ENCODE results near the gene WNT9B. TPM values are rescaled to one million over a fixed set of nuclear protein-coding genes. Genes with fewer than 3 reads are reported as not detected.

Gene WNT9B
- total RNA-seq, 1 experiment from 2014 or later, result 0.70 TPM

GRCh38 chr17:46875849-46876352 is 24.5 kb downstream of the WNT9B start:
- peaks cover 6% of the 10 kb centered on the region for H3K27me3 Mint-ChIP-seq (ENCODE audit: low read depth)
- H3K9me3 ChIP-seq (ENCODE audit: control insufficient read depth, low read depth, low read length), result no peaks in the 10 kb centered on the region

More at GRCh38 chr17:46875849-46876352, 24.5 kb downstream of the WNT9B start:
- no peak overlapping the region for H3K4me2 ChIP-seq (ENCODE audit: insufficient read depth, insufficient read length, low read length)
- no peak overlapping the region for H2AK5ac ChIP-seq (ENCODE audit: insufficient read length, low read length)
- H4K20me1 ChIP-seq (ENCODE audit: control insufficient read depth, insufficient read depth, insufficient read length), result no peaks in the 10 kb centered on the region
- H3K36me3 Mint-ChIP-seq (ENCODE audit: insufficient read depth in 1 of 3, low read depth in 3 of 3), result no peaks in the 10 kb centered on the region
- H2AFZ ChIP-seq (ENCODE audit: low read length), result no peak overlapping the region
- no peaks in the 10 kb centered on the region for H3K9me3 Mint-ChIP-seq
- H3K4me1 Mint-ChIP-seq, result 0 out of 4 replicates have a peak, but pooled peaks cover 0 to 2% of the 10 kb centered on the region in 2 experiments
- no CpG with 5 or more reads among the region's 13 CpGs for WGBS (ENCODE audit: extremely low coverage, insufficient read length, low lambda C conversion rate)
- H4K8ac ChIP-seq (replicated peaks; ENCODE audit: insufficient read length, low read depth, low read length), result no peak overlapping the region
- no peak overlapping the region for H2BK120ac ChIP-seq (ENCODE audit: low read depth, low read length, poor library complexity, severe bottlenecking)
- no peak overlapping the region for H3K56ac ChIP-seq (ENCODE audit: insufficient read length, low read depth, low read length)
- TF ChIP-seq CTCF (conservative IDR thresholded peaks at IDR 0.05), result no peak
- H2BK12ac ChIP-seq (ENCODE audit: insufficient read length, low read depth, low read length), result no peak overlapping the region
- DNase-seq, result no peak
- H3K14ac ChIP-seq (ENCODE audit: insufficient read depth, low read length), result no peak overlapping the region
- H3K4ac ChIP-seq (ENCODE audit: low read depth, low read length), result no peak overlapping the region
- no peak overlapping the region for H2BK5ac ChIP-seq (ENCODE audit: insufficient read length, low read length)
- no peak overlapping the region for H4K5ac ChIP-seq (ENCODE audit: insufficient read length, low read depth, low read length)
- H3K4me3 Mint-ChIP-seq, result no peak overlapping the region
- no peak overlapping the region for H3K27ac ChIP-seq (ENCODE audit: insufficient read length, low read depth, low read length)
- no peak overlapping the region for H3T11ph ChIP-seq (ENCODE audit: low read length)
- no peak overlapping the region for H3K27ac Mint-ChIP-seq
- H3K23me2 ChIP-seq (ENCODE audit: insufficient read length, low read depth, low read length, poor library complexity, severe bottlenecking), result no peaks in the 10 kb centered on the region
- no peak overlapping the region for H4K91ac ChIP-seq (ENCODE audit: insufficient read length, low read depth, low read length)
- no peaks in the 10 kb centered on the region for H3K27me3 ChIP-seq (ENCODE audit: insufficient read depth, low read length)
- no peak overlapping the region for H3K9ac ChIP-seq (ENCODE audit: extremely low read depth, insufficient read length, low read length)
- H2BK15ac ChIP-seq (ENCODE audit: low read depth, low read length), result no peak overlapping the region
- H2BK20ac ChIP-seq (ENCODE audit: low read depth, low read length, poor library complexity, severe bottlenecking), result no peak overlapping the region
- H3K79me2 ChIP-seq (ENCODE audit: insufficient read depth, low read length), result no peaks in the 10 kb centered on the region
- H3K4me1 ChIP-seq (ENCODE audit: insufficient read depth, low read length), result no peaks in the 10 kb centered on the region
- H3K18ac ChIP-seq (ENCODE audit: insufficient read length, low read depth, low read length), result no peak overlapping the region
- H3K23ac ChIP-seq (ENCODE audit: insufficient read length, low read depth, low read length), result no peak overlapping the region
- no peaks in the 10 kb centered on the region for H3K79me1 ChIP-seq (ENCODE audit: insufficient read depth, low read depth, low read length, poor library complexity, severe bottlenecking)
